Lung (tissue), 12 donors: ENCODE results near the gene DDX10. TPM values are rescaled to one million over a fixed set of nuclear protein-coding genes. Genes with fewer than 3 reads are reported as not detected.

Experiments used
- ATAC-seq: fragments of 200-7000 bp; cut with Tn5 transposase; one replicate; pipeline ENCODE4 v1.9.1; 2020; ENCODE audit warnings: moderate number of reproducible peaks; ENCODE audit not compliant: insufficient read depth, low FRiP score
- DNase-seq, 3 donors: peaks; one replicate each; pipeline ENCODE4 v3.0.0-alpha.2; 2013 to 2017
- H3K27ac ChIP-seq, 2 donors: one replicate each; pipeline ENCODE4 v1.5.1; 2013; ENCODE audit warnings: mild to moderate bottlenecking in 2 of 2, moderate library complexity in 2 of 2, control low read depth in 1 of 2, inconsistent platforms in 1 of 2, low read depth in 1 of 2, low read length in 1 of 2
- H3K27me3 ChIP-seq, 3 donors: one replicate each; pipeline ENCODE4 v1.5.1; 2013; ENCODE audit warnings: low read length in 2 of 3; ENCODE audit not compliant: control insufficient read depth in 3 of 3, insufficient read depth in 3 of 3
- H3K36me3 ChIP-seq, 4 donors: one replicate each; pipeline ENCODE4 v1.5.1; 2013; ENCODE audit warnings: low read length in 4 of 4, mild to moderate bottlenecking in 1 of 4, moderate library complexity in 1 of 4; ENCODE audit not compliant: control insufficient read depth in 4 of 4, insufficient read depth in 4 of 4
- H3K4me1 ChIP-seq, 5 donors: one replicate each; pipeline ENCODE4 v1.5.1; 2013; ENCODE audit warnings: low read length in 5 of 5, mild to moderate bottlenecking in 2 of 5, moderate library complexity in 1 of 5; ENCODE audit not compliant: control insufficient read depth in 5 of 5, insufficient read depth in 5 of 5
- H3K4me3 ChIP-seq: one replicate; pipeline ENCODE4 v1.5.1; 2013; ENCODE audit warnings: mild to moderate bottlenecking, control low read depth, moderate library complexity
- H3K9ac ChIP-seq, 2 donors: one replicate each; pipeline ENCODE4 v1.5.1; 2013; ENCODE audit warnings: low read length in 2 of 2, control low read depth in 1 of 2; ENCODE audit not compliant: insufficient read depth in 1 of 2
- H3K9me3 ChIP-seq, 4 donors: one replicate each; pipeline ENCODE4 v1.5.1; 2013; ENCODE audit warnings: low read length in 3 of 4, mild to moderate bottlenecking in 1 of 4, moderate library complexity in 1 of 4; ENCODE audit not compliant: control insufficient read depth in 4 of 4, insufficient read depth in 3 of 4
- CTCF ChIP-seq: IDR thresholded peaks from 2 replicates; pipeline ENCODE4 v1.5.1; 2012; ENCODE audit warnings: mild to moderate bottlenecking; ENCODE audit errors: control extremely low read depth, extremely low read depth
- WGBS, 2 donors: extraction: QIAGEN DNeasy Blood & Tissue Kit; methylation state at CpG; one replicate each; pipeline ENCODE4 v1.1.7; 2013; 5-methylcytosine and 5-hydroxymethylcytosine counted together
- polyA plus RNA-seq, 2 donors: library from polyadenylated mRNA; stranded (reverse); fragments of 200-250 nt; gene quantifications; one replicate each; pipeline ENCODE4 v1.2.1, GENCODE V29; 2013
- total RNA-seq, 2 donors: library from RNA; depleted of rRNA in 1 of 2; stranded (reverse); fragments of >200 nt in 1 of 2; gene quantifications; one replicate each; pipeline ENCODE4 v1.2.1, GENCODE V29; 2014 to 2021
- donor health status: control.
- donor health status: control.
- donor health status: Bipolar disorder and iron deficiency.
- donor health status: healthy.
- donor health status: DM: yes; HTN: yes; CAD: no.

Gene DDX10
- total and polyA plus RNA-seq, 4 donors: 13.9 to 30.5 (median 18.8) TPM

GRCh38 chr11:108836541-108836940 is 171.7 kb downstream of the DDX10 start:
- ATAC-seq: no peak
- Histone ChIP-seq H3K9ac (no peak overlapping the region), H3K27me3 (no peaks in the 10 kb centered on the region), H3K9me3 (no peaks in the 10 kb centered on the region), H3K4me1 (no peaks in the 10 kb centered on the region), H3K36me3 (peaks cover 0 to 5% (median 2%) of the 10 kb centered on the region in 4 donors), H3K27ac (no peak overlapping the region), H3K4me3 (no peak overlapping the region)
- no peak for DNase-seq
- TF ChIP-seq CTCF: no peak
- 96 to 98% methylated on average over 7 of the region's 7 CpGs for WGBS, 2 donors

GRCh38 chr11:108838102-108838791 is 173.4 kb downstream of the DDX10 start:
- H3K4me1 ChIP-seq: no peaks in the 10 kb centered on the region
- peaks cover 0 to 5% (median 2%) of the 10 kb centered on the region in 4 donors for H3K36me3 ChIP-seq
- ATAC-seq (no peak), DNase-seq (no peak)
- H3K27ac ChIP-seq: no peak overlapping the region
- TF ChIP-seq CTCF: no peak
- H3K9me3 ChIP-seq: no peaks in the 10 kb centered on the region
- H3K9ac ChIP-seq: no peak overlapping the region
- no peaks in the 10 kb centered on the region for H3K27me3 ChIP-seq
- no peak overlapping the region for H3K4me3 ChIP-seq
- 87 to 88% methylated on average over 3 of the region's 3 CpGs for WGBS, 2 donors

GRCh38 chr11:108838792-108839105 is 173.9 kb downstream of the DDX10 start:
- TF ChIP-seq CTCF: no peak
- peaks cover 0 to 5% (median 2%) of the 10 kb centered on the region in 4 donors for H3K36me3 ChIP-seq
- no peak overlapping the region for H3K27ac ChIP-seq
- H3K4me3 ChIP-seq: no peak overlapping the region
- 81 to 94% methylated on average over 1 of the region's 1 CpG for WGBS, 2 donors
- DNase-seq (no peak), ATAC-seq (no peak)
- H3K4me1 ChIP-seq: no peaks in the 10 kb centered on the region
- no peaks in the 10 kb centered on the region for H3K27me3 ChIP-seq
- H3K9me3 ChIP-seq: no peaks in the 10 kb centered on the region
- H3K9ac ChIP-seq: no peak overlapping the region

GRCh38 chr11:108846009-108846408 is 181.1 kb downstream of the DDX10 start:
- Histone ChIP-seq H3K9me3 (no peaks in the 10 kb centered on the region), H3K9ac (no peak overlapping the region), H3K4me3 (no peak overlapping the region), H3K4me1 (peaks cover 0 to 30% (median 0%) of the 10 kb centered on the region in 5 donors), H3K27ac (no peak overlapping the region), H3K36me3 (no peaks in the 10 kb centered on the region), H3K27me3 (no peaks in the 10 kb centered on the region)
- ATAC-seq: no peak
- TF ChIP-seq CTCF: no peak
- DNase-seq: no peak
